Subcutaneous adipose tissue (tissue), 4 donors: Measurements from ENCODE around the gene IFNGR2. TPM values are rescaled to one million over a fixed set of nuclear protein-coding genes. Genes with fewer than 3 reads are reported as not detected.

ENCODE experiments used
- CTCF ChIP-seq: fragments of 450-650 bp; IDR thresholded peaks from one replicate; pipeline ENCODE4 v1.5.1; 2016; ENCODE audit warnings: low read depth, mild to moderate bottlenecking, control low read depth, antibody characterized with exemption, moderate library complexity
- total RNA-seq, 4 donors: library from RNA; depleted of rRNA; stranded (reverse); fragments of >200 nt; gene quantifications; one replicate each; pipeline ENCODE4 v1.1.0, GENCODE V29; 2016

IFNGR2 gene
- 100 to 1,000 TPM in 2 of 4 donors, 10 to 100 TPM in 2; 64.2 to 208 (median 106) TPM for total RNA-seq

GRCh38 chr21:33403128-33403785 is at the start of gene IFNGR2:
TSS of gene IFNGR2 (plus strand) at chr21:33403413. CDS start at chr21:33403544, 131 bp downstream.
- TF ChIP-seq CTCF: no peak

- no peak for TF ChIP-seq CTCF
These were observed 47.9 kb upstream of the IFNGR2 start for GRCh38 chr21:33355355-33355754.

GRCh38 chr21:33355996-33356395 is 47.2 kb upstream of the IFNGR2 start:
- no peak for TF ChIP-seq CTCF

- TF ChIP-seq CTCF: no peak
These were observed 46.0 kb upstream of the IFNGR2 start for GRCh38 chr21:33357177-33357576.

- no peak for TF ChIP-seq CTCF
These were observed 43.8 kb upstream of the IFNGR2 start for GRCh38 chr21:33359446-33359845.

GRCh38 chr21:33360281-33360680 is 42.9 kb upstream of the IFNGR2 start:
- no peak for TF ChIP-seq CTCF

GRCh38 chr21:33360881-33361602 is 42.2 kb upstream of the IFNGR2 start:
- no peak for TF ChIP-seq CTCF
